Ramos (cell line): ENCODE data around the gene CDH20.

Source experiments
- in situ Hi-C: fragments of 300-500 bp; cut with MboI; formaldehyde crosslinking; loops from one replicate; pipeline ENCODE4 v1.14.3; 2022; ENCODE audit warnings: low sequenced_read_pairs; ENCODE audit not compliant: unreplicated experiment

The CDH20 gene

DNA sequence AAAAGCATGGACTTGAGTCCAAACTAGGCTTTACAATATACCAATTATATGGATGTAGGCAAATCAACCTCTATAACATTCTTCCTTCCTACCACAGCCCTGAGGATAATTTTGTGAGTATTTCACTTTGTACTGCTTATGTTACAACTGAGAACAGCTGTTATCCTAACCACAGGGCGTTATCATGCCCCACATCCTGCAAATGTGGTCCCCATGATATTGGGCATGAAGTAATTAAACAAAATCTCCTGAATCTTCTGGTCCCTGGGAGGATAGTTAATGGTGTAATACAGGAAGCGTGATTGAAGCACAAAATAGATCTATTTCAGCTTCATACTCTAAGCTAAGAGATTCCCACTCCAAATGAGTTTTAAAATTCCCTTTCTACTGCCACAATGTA is 223.6 kb downstream of the CDH20 start:
- in situ Hi-C loops: no loop called here

DNA sequence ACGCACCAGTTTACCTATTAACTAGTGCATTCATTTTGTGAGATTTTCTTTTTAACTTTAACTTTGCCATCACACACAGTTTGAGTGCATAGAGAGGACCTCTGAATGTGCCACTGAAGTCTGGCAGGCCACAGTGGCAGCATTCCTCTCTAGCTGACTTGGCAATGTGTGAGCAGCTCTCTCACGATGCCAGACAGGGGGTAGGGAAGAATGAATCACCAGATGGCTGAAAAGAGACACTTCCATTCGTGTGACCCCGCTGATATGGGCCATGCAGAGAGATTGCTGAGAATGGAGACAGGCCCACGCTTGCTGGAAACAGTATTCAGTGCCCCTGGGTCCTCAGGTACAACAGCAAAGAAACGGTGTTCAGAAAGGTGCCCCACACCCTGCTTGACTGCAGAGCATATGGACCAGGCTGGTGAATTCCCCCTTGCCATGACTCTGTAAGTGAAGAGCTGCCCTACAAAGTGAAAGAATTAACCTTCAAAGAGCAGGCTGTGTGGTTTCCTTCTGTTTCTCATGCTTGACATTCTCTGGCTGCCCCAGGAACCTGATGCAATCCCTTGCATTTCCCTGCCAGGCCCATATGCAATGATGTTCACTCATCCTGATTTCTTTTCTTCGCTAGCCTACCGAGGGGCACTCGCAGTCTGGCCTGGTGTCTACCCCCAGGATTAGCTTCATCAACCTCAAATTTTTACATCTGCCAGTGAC is 236.1 kb downstream of the CDH20 start:
- in situ Hi-C loops: no loop called here

DNA sequence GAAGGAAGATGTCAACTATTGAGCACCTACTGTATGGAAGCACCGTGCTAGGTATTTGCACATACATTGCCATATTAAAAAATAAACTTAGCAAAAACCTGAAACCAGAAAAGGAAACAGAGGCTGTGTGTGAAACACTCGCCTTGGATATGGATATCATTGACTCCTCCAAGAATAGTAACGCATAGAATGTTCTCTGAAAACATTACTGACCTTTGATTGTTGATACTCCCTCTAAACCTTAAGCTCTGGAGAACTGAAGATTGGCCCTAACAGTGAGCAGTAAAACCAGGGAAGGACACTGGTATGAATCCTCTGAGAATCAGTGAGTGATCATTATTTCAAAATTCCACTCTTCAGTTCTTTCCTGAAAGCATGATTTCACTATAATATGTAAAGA is 236.8 kb downstream of the CDH20 start:
- in situ Hi-C loops: no loop called here

DNA sequence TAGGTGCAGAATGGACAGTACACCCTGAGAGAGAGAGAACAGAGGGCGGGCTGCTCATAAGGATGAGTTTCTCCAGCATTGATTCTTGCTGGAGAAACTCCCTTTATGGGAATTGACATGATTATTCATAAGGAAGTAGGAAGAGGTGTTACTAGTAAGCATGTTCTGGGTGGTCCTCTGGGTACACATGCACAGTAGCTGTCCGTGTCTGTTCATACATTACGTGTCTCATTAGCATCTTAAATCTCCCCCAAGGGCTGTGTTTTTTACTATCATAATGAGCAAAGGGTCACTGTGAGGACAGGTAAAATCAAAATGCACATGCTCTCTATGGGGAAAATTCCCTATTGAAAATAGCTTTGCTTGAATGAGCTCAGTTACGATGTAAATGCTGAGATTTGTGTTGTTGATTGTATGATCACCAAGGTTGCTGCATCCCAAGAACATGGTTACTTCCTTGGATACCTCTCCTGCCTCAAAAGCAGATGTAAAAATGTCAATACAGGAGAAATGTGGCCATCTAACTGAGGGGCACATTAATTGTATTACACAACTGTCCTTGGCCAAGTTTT is 238.9 kb downstream of the CDH20 start:
- in situ Hi-C loops: no loop called here

DNA sequence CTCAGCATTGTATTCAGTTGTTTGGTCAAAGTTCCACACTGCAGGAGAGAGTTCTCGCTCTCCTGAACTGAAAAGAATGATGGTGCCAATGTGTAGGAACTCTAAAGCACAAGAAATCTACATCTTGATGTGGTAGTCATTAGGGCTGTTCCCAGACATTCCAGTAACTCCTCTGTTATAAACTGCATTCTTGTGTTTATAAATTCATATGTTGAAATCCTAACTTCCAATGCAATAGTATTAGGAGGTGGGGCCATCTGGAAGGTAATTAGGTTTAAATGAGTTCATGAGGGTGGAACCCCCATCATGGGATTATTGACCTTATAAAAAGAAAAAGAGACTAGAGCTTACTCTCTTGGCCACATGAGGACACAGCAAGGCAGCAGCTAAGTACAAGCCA is 239.6 kb downstream of the CDH20 start:
- in situ Hi-C loops: no loop called here

DNA sequence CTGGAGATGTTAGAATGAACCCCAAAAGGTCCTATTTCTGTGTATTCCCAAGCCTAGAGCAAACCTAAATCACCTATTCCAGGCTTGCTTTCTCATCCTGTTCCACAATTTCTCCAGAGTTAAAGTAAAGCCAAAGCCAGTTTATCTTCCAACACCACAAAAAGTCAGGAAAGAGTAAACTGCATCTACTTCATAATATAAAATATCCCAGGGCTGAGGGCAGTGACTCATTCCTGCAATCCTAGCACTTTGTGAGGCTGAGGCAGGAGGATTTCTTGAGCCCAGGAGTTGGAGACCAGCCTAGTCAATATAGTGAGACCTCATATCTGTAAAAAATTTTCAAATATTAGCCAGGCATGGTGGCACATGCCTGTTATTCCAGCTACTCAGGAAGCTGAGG is 241.4 kb downstream of the CDH20 start:
- in situ Hi-C loops: no loop called here

DNA sequence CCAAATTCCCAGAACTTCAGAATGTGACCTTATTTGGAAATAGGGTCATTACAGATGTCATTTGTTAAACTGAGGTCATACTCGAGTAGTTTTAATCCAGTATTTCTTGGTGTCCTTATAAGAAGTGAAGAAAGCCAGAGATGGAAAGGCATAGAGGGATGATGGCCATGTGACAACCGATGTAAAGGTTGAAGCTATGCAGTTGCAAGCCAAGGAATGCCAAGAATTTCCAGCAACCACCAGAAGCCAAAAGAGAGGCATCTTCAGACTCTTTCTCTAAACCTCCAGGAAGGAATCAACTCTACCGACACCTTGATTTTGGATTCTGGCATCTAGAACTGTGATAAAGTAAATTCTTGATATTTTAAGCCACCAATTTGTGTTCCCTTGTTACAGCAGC is 242.2 kb downstream of the CDH20 start:
- in situ Hi-C loops: no loop called here

DNA sequence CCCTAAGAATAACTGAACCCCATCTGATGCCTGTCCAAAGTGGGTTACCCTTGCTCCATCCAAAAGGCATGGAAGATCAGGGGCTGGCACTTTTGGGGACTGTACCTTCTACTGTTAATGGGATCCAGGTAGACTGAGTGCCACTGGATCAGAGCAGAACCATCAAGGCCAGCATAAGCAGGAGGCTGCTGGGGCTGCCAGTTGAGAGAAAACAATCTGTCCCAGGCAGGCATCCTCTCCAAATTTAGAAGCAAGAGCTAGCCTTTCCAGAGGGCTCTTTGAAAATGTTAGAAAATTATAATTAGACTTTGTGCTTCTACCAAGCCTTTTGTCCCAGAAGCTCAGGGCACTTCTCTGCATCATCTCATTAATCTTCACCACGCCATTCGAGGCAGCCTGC is 245.6 kb downstream of the CDH20 start:
- in situ Hi-C loops: no loop called here

DNA sequence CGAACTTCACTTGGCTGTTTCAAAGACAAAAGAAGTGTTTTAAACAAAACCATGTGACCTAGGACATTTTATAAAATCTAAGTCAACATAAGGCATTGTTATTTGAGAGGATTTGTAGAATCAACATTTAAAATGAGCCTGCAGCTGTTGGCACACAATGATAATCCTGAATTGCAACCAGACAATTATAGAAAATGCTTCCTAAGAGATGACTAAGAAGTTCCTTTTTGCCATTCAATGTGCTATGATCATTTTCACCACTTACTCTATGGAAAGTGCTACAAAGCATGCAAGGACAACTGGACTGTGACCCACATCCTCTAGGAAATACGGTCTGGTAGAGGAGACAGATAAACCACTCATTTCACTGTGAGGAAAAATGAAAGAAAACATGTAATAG is 246.4 kb downstream of the CDH20 start:
- in situ Hi-C loops: no loop called here

DNA sequence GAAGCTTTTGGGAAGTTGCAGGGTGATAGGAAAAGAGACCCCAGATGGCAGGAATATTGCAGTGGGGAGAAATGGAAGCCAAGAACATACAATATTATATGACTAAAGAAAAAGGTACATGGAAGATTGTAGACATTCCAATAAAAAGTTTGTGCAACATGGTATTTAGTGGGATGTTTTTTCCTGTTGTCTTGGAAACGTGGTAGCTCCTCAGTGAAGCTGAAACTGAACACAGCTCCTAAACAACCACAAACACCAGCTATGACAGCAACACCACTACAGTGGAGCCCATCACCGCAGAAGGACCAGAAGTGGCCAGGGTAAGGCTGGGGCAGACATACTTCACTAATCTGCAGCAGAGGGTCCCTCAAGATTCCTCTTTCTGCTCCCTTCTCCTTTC is 246.8 kb downstream of the CDH20 start:
- in situ Hi-C loops: no loop called here

DNA sequence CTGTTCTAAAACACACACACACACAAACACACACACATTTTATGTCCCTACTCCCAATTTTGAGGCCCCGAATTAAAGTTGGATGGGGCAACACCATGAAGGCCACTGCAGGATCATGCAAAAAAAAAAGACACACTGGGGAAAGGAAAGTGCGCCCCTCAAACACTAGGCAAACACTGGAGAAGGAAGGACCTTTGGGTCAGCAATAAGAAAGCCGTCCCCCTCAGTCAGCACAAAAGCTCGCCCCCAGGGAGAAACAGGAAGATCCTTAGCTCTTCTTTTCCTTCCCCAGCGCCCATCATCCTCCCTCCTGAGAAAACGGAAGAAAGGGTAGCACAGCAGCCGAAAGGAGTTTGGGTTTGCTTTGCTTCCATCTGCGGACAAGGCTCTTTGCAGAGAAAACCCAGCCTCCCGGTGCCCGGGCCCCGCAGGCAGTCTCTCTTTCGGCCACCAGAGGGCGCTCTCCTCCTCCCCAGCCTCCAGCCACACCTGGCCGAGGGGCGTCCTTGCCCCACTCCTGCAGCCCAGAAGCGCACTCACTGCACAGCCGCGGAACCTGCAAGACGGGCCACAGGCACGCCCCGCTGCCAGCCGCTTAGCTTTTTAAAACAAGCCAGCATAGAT is 248.5 kb downstream of the CDH20 start:
- in situ Hi-C loops: no loop called here

DNA sequence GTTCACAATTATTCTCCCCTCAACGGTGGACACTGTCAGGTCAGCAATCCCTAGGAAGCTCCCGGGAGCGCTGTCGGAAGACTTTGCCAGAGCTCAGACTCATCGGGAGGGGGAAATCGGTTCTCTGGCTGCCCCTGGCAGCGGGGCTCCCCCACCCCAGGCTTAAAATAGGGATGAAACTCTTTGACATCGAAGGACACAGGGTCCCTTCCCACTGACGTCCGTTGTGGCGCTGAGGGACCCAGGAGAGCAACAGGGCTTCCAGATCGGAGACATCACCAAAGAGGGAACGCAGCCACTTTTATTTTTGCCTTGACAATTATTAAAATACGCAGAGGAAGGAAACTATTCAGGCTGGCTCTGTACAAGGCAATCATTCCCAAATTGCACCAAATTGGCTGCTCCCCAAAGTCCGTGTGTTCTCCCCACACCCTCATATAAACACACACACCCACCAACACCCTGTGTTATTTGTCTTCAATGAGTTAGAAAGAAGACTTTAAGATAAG is 249.0 kb downstream of the CDH20 start:
- in situ Hi-C loops: no loop called here

DNA sequence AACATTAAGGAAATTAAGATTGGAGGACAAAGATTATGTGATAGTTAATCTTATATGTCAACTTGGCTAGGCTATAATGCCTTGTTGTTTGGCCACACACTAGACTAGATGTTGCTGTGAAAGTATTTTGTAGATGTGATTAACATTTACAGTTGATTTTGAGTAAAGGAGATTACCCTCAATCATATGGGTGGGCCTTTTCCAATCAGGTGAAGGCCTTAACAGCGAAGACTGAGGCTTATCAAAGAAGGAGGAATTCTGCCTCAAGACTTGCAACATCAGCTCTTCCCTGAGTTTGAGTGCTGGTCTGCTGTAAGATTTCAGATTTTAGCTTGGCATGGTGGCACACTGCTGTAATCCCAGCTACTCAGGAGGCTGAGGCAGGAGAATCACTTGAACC is 250.3 kb downstream of the CDH20 start:
- in situ Hi-C loops: no loop called here

DNA sequence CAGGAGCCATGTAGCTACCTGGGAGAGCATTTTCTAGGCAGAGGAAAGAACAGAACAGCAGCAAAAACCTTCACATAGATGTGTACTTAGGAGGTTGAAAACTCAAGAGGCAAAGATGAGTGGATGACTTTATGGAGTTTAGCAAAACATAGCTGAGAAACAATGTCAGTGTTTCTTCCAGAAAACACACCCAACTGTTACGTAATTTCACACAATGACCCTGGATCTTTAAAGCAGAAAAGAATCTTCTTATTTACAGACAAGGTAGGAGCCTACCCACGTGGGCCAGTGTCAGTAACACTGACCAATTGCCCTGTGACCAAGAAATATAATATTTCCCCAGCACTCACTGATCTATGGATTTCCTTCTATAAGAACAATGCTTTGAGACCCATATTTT is 254.6 kb downstream of the CDH20 start:
- in situ Hi-C loops: no loop called here

DNA sequence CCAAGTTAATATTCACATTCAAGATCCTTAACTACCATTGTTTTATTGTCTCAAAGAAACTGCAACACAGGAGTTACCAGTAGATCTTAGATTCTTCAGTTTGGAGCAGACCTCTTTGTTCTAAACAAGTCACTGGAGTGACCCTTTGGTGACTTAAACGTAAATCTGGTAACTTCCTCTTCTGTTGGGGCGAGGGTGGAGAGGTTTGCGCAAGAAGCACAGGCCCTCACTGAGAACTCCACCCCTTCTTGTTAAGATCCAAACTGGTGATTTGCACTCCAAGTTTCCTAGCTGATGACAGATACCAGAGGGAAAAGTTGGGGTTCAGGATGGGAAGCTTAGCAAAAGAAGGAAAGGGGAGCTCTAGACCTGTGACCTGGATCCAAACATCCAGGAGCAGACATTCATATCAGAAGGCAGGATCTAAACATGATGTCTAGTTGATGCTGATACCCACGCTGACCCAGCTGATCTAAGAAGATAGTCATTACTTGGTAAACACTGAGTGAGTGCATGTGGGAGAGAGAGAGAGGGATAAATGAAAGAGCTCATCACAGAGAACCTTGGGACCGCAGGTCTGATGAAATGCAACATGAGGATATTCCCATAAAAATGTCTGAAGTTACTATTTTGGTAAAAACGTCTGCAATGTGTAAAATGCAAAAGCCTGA is 256.0 kb downstream of the CDH20 start:
- in situ Hi-C loops: no loop called here

DNA sequence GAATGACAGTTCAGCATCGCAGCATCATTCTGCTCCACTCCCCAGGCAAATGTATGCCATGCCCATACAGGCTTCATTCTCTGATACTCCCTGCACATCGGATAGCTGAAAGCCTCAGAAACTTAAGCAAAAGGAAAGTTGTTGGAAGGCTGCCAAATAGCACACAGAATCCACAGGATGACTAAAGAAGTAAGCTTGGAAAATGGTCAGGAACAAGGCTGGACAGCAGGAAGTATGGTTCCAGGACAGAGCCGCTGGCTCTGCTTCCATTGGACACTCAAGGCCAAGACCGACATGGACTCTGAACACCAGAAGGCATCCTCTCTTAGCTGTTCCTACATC is 256.5 kb downstream of the CDH20 start:
- in situ Hi-C loops: no loop called here

DNA sequence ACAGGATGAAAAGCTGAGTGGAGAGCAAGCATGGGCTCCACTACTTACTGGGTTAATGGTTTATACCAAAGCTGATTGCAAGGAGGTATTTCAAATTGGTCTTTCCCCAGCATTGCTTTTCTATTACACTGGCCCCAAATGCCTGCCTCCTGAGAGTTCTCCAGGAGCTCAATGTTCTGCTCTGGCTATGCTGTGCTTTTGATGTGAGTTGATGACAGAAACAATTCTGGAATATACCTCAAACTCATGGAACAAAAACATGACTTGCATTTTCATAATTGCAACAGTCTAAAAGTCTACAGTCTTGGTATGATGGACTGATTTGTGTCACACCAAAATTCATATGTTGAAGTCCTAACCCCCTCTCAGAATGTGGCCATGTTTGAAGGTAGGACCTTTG is 258.0 kb downstream of the CDH20 start:
- in situ Hi-C loops: no loop called here

DNA sequence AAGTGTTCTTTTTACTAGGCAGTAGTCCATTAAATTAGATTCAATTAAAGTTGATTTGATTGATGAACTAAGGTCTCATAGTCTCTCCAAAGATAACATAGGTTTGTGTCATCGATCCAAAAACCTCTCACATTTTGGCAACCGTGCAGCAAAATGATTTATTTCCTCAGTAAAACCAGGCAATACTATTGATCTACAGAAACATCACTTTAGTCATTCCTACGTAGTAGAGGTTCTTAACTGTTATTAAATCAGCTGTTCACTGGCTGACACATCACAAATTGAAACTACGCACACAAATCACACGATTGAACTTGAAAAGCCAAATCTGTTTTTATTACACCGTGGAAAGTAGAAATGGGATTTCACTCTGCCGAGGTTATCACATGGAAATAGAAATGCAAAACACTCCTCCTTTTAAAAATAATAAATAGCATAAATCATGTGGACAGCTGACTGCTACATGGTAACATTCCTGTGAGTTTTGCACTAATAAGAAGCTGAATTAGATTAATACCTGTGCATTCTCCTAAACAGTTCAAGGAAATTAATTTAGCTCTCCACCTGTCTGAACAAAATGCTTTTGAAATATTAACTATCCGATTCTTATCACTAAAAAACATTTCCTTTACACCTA is 262.5 kb downstream of the CDH20 start:
- in situ Hi-C loops: no loop called here

DNA sequence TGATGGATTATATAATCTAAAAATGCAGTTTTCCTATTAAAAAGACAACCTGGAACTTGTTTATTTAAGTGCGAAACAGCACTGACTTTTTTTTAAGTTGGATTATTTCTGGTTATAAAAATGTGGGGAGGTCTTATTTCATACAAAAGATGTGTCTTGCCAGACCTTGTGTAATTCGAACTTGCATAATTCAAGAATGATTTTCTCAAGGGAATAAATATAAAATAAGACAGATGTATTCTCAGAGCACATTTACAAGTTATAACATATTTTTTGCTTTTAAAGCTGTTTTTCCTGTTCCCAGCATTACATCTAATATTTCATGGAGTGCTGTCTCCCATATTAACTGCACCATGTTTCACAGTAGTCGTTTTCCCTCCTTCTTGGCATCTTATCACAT is 263.1 kb downstream of the CDH20 start:
- in situ Hi-C loops: no loop called here

DNA sequence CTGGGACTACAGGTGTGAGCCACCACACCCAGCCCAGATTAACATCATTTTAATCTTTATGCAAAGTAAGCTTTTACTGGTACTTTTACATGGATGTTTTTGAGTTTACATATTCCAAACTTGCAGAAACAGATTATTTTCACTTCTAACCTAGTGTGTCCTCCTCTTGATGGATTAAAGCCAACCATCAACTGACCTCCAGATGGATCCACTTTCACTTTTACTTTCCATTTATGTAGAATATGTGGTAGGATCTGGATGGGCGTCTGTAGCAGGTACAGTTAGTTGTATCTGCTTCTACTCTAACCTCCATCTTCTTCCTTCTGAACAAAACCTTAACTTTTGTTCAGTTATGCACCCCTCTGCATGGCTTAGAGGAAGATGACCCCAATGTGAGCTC is 264.1 kb downstream of the CDH20 start:
- in situ Hi-C loops: no loop called here

DNA sequence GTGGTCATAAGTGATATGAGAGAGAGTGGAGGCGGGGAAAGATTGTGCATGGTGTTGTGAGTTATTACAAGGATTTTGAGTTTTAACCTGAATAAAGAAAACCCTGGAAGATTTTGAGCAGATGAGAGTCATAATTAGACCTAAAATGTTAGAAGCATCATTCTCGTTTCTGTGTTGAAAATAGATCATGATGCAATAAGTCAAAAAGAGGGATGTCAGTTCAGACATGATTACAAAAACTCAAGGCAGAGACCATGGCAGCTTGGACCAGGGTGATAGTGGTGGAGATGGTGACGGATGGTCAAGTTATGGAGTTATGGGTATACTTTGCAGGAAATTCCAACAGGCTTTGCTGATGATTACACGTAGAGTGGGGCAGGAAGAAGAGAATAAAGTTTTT is 267.2 kb downstream of the CDH20 start:
- in situ Hi-C loops: no loop called here
